SH-SY5Y (cell line): ENCODE measurements around the gene SUGCT.

Source experiments
- GATA2 ChIP-seq: IDR thresholded peaks from 2 replicates; pipeline ENCODE4 v1.6.1; 2011; ENCODE audit warnings: mild to moderate bottlenecking, low read depth, low read length
- GATA3 ChIP-seq: IDR thresholded peaks from 2 replicates; pipeline ENCODE4 v1.6.1; 2011; ENCODE audit warnings: low read depth, mild to moderate bottlenecking, low read length, moderate library complexity

DNA sequence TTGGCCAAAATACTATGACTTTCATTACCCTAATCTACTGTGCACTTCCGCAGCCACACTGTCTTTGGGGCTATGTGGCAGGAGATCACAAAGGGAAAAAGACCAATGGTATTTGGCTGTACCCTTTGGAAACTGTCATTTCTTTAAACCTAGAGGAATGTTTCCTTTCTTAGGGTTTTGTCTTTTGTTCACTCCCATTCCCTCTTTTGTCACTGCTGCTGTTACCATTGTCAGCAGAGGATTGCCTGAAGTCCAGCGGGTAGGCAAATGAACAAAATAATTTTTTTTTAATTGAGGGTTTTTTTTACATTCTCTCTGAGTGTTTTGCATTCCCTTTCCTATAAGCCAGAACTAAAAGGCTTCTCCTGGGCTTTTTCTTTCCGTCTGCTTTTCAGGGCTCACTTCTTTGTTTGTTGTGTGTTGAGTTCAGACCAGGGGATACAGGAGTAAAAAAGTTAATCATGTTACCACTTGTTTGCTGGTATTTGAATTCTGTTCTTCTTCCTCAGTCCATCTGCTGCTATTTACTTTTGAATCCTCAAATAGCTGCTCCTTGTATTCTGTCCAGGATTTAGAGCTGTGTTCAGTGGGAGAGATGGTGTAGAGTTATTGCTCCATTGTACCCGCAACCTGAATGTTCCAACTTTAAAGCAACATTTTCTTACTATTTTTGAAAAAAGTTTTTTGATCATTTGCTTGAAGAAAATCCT is 374.6 kb downstream of the SUGCT start:
- TF ChIP-seq GATA3 (no peak), GATA2 (no peak)
